ENCODE data around the gene LIG1.

The LIG1 gene

DNA sequence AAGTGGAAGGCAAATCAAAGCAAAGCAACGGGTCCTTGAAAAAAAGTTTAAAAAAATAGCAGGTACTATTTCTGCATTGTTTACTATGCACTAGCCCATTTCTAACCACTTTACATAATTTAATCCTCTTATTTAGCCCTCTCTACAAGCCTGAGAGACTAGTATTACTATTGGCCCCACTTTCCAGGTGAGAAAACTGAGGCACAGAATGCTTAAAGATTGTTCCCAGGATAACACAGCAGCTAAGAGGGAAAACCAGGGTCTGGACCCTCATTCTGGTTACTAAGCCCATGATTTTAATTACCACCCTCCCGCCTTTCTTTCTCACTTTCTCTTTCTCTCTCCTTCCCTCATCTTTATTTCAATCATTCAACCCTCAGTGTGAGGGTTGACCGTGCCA is 6.1 kb upstream of the LIG1 start:
- H4K20me1 ChIP-seq (ENCODE audit: insufficient read depth), result no peaks in the 10 kb centered on the region
- TF ChIP-seq, protein P1, sequence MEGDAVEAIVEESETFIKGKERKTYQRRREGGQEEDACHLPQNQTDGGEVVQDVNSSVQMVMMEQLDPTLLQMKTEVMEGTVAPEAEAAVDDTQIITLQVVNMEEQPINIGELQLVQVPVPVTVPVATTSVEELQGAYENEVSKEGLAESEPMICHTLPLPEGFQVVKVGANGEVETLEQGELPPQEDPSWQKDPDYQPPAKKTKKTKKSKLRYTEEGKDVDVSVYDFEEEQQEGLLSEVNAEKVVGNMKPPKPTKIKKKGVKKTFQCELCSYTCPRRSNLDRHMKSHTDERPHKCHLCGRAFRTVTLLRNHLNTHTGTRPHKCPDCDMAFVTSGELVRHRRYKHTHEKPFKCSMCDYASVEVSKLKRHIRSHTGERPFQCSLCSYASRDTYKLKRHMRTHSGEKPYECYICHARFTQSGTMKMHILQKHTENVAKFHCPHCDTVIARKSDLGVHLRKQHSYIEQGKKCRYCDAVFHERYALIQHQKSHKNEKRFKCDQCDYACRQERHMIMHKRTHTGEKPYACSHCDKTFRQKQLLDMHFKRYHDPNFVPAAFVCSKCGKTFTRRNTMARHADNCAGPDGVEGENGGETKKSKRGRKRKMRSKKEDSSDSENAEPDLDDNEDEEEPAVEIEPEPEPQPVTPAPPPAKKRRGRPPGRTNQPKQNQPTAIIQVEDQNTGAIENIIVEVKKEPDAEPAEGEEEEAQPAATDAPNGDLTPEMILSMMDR (conservative IDR thresholded peaks at IDR 0.05; ENCODE audit: low read depth, low read length), result no peak
- no peak overlapping the region for H2AFZ ChIP-seq (ENCODE audit: low read depth)
- no peaks in the 10 kb centered on the region for H3K36me3 ChIP-seq (ENCODE audit: insufficient read depth)
- H3K79me2 ChIP-seq (ENCODE audit: insufficient read depth, low read depth), result no peaks in the 10 kb centered on the region
- H3K9ac ChIP-seq, result no peak overlapping the region
- no peak overlapping the region for H3K4me3 ChIP-seq (IDR thresholded peaks at IDR 0.05; ENCODE audit: insufficient read depth, low read depth, low read length)
- no peak overlapping the region for H3K4me2 ChIP-seq
- no peak overlapping the region for H3K27ac ChIP-seq
- H3K27me3 ChIP-seq (ENCODE audit: insufficient read depth, low read depth), result no peaks in the 10 kb centered on the region
- H3K4me1 ChIP-seq (ENCODE audit: low read depth, poor library complexity, severe bottlenecking), result peaks cover 2% of the 10 kb centered on the region

DNA sequence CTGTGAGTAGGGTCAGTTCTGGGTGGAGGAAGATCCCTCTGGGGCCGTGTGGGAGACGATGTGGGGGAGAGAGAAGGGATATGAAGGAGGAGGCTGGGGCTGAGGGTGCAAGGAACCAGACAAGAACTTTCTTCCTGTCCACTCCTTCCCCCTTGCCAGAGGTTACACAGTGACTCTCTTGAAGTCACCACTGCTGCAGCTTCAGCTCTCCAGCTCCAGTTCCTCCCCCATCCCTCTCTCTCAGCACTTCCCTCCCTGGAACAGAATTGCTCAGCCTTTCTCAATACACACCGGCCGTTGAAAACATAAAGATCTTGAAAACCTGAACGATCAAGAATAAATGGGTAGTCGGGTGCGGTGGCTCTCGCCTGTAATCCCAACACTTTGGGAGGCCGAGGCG is 5.4 kb upstream of the LIG1 start:
- Histone ChIP-seq H3K36me3 (ENCODE audit: insufficient read depth) (no peaks in the 10 kb centered on the region), H3K27ac (no peak overlapping the region)

DNA sequence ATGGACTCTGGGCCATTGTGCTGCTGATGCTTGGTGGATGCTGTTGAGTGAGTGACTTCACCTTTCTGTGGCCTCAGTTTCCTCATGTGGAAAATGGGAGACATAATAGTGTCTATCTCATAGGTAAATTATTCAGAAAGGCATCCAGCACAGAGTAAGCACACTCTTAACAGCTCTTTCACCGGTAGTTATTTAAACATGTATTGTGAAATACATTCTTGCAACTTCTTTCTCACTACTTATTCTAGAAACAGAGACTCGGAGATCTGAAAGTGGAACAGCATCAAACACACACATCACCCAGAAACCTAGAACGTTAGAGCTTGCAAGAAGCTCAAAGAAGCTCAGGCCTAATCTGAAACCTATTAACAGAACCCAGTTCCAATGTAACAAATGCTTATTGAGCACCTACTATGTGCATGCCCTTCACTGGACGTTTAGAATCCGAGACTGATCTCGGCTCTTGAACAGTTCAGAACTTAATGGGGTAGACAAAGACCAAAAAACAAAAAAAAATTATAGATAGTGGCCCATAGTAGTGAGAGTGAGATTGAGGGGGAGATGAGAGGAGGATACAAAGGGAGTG is 4.4 kb upstream of the LIG1 start:
- Histone ChIP-seq H3K4me1 (ENCODE audit: low read depth, poor library complexity, severe bottlenecking) (peaks cover 7% of the 10 kb centered on the region), H3K36me3 (ENCODE audit: insufficient read depth) (no peaks in the 10 kb centered on the region), H2AFZ (ENCODE audit: low read depth) (no peak overlapping the region), H3K27ac (no peak overlapping the region), H3K4me2 (no peak overlapping the region), H3K79me2 (ENCODE audit: insufficient read depth, low read depth) (no peaks in the 10 kb centered on the region), H4K20me1 (ENCODE audit: insufficient read depth) (no peaks in the 10 kb centered on the region), H3K9ac (no peak overlapping the region), H3K4me3 (IDR thresholded peaks at IDR 0.05; ENCODE audit: insufficient read depth, low read depth, low read length) (no peak overlapping the region), H3K27me3 (ENCODE audit: insufficient read depth, low read depth) (no peaks in the 10 kb centered on the region)
- TF ChIP-seq, protein P1 (conservative IDR thresholded peaks at IDR 0.05; ENCODE audit: low read depth, low read length), result no peak

More for the DNA sequence above, 5.4 kb upstream of the LIG1 start:
- H3K9ac ChIP-seq, result no peak overlapping the region
- no peak overlapping the region for H3K4me3 ChIP-seq (IDR thresholded peaks at IDR 0.05; ENCODE audit: insufficient read depth, low read depth, low read length)
- no peaks in the 10 kb centered on the region for H3K79me2 ChIP-seq (ENCODE audit: insufficient read depth, low read depth)
- H3K27me3 ChIP-seq (ENCODE audit: insufficient read depth, low read depth), result no peaks in the 10 kb centered on the region
- TF ChIP-seq, protein P1 (conservative IDR thresholded peaks at IDR 0.05; ENCODE audit: low read depth, low read length), result no peak
- H4K20me1 ChIP-seq (ENCODE audit: insufficient read depth), result no peaks in the 10 kb centered on the region
- H3K4me1 ChIP-seq (ENCODE audit: low read depth, poor library complexity, severe bottlenecking), result peaks cover 7% of the 10 kb centered on the region
- H3K4me2 ChIP-seq, result no peak overlapping the region
- H2AFZ ChIP-seq (ENCODE audit: low read depth), result no peak overlapping the region

DNA sequence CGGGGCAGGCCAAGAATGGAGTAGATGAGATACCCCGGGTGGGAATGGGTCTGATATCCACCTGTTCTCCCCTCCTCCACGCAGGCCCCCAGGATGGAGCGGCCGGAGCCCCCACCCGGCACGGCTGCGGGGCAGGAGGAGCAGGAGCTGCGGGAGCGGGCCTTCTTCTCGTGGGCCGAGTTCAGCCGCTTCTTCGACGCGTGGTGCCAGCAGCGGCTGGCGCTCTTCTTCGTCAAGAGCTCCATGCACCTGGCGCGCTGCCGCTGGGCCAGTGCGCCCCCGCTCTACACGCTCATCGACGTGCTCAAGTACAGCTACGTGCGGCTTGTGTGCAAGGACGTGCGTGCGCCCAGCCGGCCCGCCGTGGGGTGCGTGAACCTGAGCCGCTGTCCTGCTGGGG is 1.6 kb upstream of the LIG1 start:
- no peak overlapping the region for H3K9ac ChIP-seq
- H3K4me2 ChIP-seq, result peak overlapping the region; percentile 77; the same call in 1 of the 2 replicates
- no peak overlapping the region for H2AFZ ChIP-seq (ENCODE audit: low read depth)
- TF ChIP-seq, protein P1 (conservative IDR thresholded peaks at IDR 0.05; ENCODE audit: low read depth, low read length), result no peak
- H3K36me3 ChIP-seq (ENCODE audit: insufficient read depth), result no peaks in the 10 kb centered on the region
- H3K27ac ChIP-seq, result no peak overlapping the region
- H3K27me3 ChIP-seq (ENCODE audit: insufficient read depth, low read depth), result no peaks in the 10 kb centered on the region
- no peak overlapping the region for H3K4me3 ChIP-seq (IDR thresholded peaks at IDR 0.05; ENCODE audit: insufficient read depth, low read depth, low read length)
- no peaks in the 10 kb centered on the region for H4K20me1 ChIP-seq (ENCODE audit: insufficient read depth)
- H3K4me1 ChIP-seq (ENCODE audit: low read depth, poor library complexity, severe bottlenecking), result peaks cover 23% of the 10 kb centered on the region
- H3K79me2 ChIP-seq (ENCODE audit: insufficient read depth, low read depth), result peaks cover 24% of the 10 kb centered on the region; the same call in 1 of the 2 replicates
